ENCODE data around the gene SLC9A9. TPM values are rescaled to one million over a fixed set of nuclear protein-coding genes. Genes with fewer than 3 reads are reported as not detected.
A peak's percentile ranks its signal among the peaks of the same experiment; 100 is the strongest.

The SLC9A9 gene
- total and polyA plus RNA-seq, 2 donors from 2014 or later: 3.7 to 16.5 TPM

- DNase-seq (peak in 4 of 5 donors; percentile 72 to 91 (median 82)), FAIRE-seq (no peak)
- H3K4me3 ChIP-seq (ENCODE audit: low read length in 3 of 3): no peak overlapping the region
- H3K9me3 ChIP-seq (ENCODE audit: control insufficient read depth in 2 of 3, insufficient read depth in 1 of 3, low read length in 3 of 3): no peaks in the 10 kb centered on the region
- no peak for TF ChIP-seq CTCF (IDR thresholded peaks at IDR 0.05; ENCODE audit: borderline replicate concordance, extremely low read depth, insufficient read depth)
- no peak overlapping the region for H3K27ac ChIP-seq (ENCODE audit: low read depth in 2 of 2, low read length in 2 of 2)
- H3K9ac ChIP-seq (ENCODE audit: low read length in 3 of 3): no peak overlapping the region
- H3K4me1 ChIP-seq (ENCODE audit: control insufficient read depth in 2 of 3, insufficient read depth in 2 of 3, low read depth in 1 of 3, low read length in 3 of 3): no peaks in the 10 kb centered on the region
- intact Hi-C loops (cut with DNase I): no loop called here
- no peaks in the 10 kb centered on the region for H3K27me3 ChIP-seq (ENCODE audit: control insufficient read depth, insufficient read depth, low read length)
- H3K36me3 ChIP-seq (ENCODE audit: control insufficient read depth in 2 of 3, insufficient read depth in 3 of 3, low read length in 3 of 3): no peaks in the 10 kb centered on the region
Measured at GRCh38 chr3:143596957-143597642, 251.2 kb downstream of the SLC9A9 start.

- intact Hi-C loops (cut with DNase I): no loop called here
- Histone ChIP-seq H3K4me1 (ENCODE audit: control insufficient read depth in 2 of 3, insufficient read depth in 2 of 3, low read depth in 1 of 3, low read length in 3 of 3) (no peaks in the 10 kb centered on the region), H3K27ac (ENCODE audit: low read depth in 2 of 2, low read length in 2 of 2) (no peak overlapping the region), H3K9me3 (ENCODE audit: control insufficient read depth in 2 of 3, insufficient read depth in 1 of 3, low read length in 3 of 3) (no peaks in the 10 kb centered on the region), H3K36me3 (ENCODE audit: control insufficient read depth in 2 of 3, insufficient read depth in 3 of 3, low read length in 3 of 3) (no peaks in the 10 kb centered on the region), H3K9ac (ENCODE audit: low read length in 3 of 3) (no peak overlapping the region), H3K27me3 (ENCODE audit: control insufficient read depth, insufficient read depth, low read length) (no peaks in the 10 kb centered on the region), H3K4me3 (ENCODE audit: low read length in 3 of 3) (no peak overlapping the region)
- no peak for FAIRE-seq
- no peak for DNase-seq
- TF ChIP-seq CTCF (IDR thresholded peaks at IDR 0.05; ENCODE audit: borderline replicate concordance, extremely low read depth, insufficient read depth): no peak
Measured at GRCh38 chr3:143595456-143596077, 252.7 kb downstream of the SLC9A9 start.

GRCh38 chr3:143594206-143594605, 254.1 kb downstream of the SLC9A9 start:
- H3K4me1 ChIP-seq (ENCODE audit: control insufficient read depth in 2 of 3, insufficient read depth in 2 of 3, low read depth in 1 of 3, low read length in 3 of 3): no peaks in the 10 kb centered on the region
- no peaks in the 10 kb centered on the region for H3K9me3 ChIP-seq (ENCODE audit: control insufficient read depth in 2 of 3, insufficient read depth in 1 of 3, low read length in 3 of 3)
- TF ChIP-seq CTCF (IDR thresholded peaks at IDR 0.05; ENCODE audit: borderline replicate concordance, extremely low read depth, insufficient read depth): no peak
- no peak overlapping the region for H3K9ac ChIP-seq (ENCODE audit: low read length in 3 of 3)
- no peak for DNase-seq
- no peak overlapping the region for H3K4me3 ChIP-seq (ENCODE audit: low read length in 3 of 3)
- no peak for FAIRE-seq
- H3K36me3 ChIP-seq (ENCODE audit: control insufficient read depth in 2 of 3, insufficient read depth in 3 of 3, low read length in 3 of 3): no peaks in the 10 kb centered on the region
- no peaks in the 10 kb centered on the region for H3K27me3 ChIP-seq (ENCODE audit: control insufficient read depth, insufficient read depth, low read length)
- no peak overlapping the region for H3K27ac ChIP-seq (ENCODE audit: low read depth in 2 of 2, low read length in 2 of 2)
- intact Hi-C loops (cut with DNase I): no loop called here
